ENCODE results near the gene HES1.

DNA sequence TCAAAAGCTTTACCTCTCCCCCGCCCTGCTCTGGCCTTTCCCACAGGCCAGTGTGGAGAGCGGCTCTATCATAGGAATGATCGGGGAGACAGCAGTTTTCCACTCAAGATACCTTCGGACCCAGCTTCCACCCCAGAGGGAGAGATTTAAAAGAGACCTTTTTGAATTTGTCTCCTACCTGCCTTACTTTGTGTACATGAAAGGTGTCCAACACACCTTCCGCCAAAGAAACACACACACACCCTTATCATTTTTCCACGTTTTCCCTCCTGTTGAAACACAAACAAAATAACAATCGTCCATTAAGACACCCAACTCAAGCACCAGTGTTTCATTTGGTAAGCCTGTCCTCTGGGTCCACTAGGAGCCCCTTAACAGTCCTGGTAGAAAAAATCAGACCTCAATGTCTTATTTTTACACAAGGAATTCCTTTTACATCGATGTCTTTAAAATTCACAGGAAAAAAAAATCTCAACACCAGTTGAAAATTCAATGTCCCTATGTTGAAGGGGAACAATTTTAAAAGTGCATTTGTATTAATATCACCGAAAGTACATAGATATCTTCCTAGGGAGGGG, 4.0 kb downstream of the HES1 start:
- TF ChIP-seq POLR2A (IDR thresholded peaks at IDR 0.05): no peak
- TF ChIP-seq, protein P1, sequence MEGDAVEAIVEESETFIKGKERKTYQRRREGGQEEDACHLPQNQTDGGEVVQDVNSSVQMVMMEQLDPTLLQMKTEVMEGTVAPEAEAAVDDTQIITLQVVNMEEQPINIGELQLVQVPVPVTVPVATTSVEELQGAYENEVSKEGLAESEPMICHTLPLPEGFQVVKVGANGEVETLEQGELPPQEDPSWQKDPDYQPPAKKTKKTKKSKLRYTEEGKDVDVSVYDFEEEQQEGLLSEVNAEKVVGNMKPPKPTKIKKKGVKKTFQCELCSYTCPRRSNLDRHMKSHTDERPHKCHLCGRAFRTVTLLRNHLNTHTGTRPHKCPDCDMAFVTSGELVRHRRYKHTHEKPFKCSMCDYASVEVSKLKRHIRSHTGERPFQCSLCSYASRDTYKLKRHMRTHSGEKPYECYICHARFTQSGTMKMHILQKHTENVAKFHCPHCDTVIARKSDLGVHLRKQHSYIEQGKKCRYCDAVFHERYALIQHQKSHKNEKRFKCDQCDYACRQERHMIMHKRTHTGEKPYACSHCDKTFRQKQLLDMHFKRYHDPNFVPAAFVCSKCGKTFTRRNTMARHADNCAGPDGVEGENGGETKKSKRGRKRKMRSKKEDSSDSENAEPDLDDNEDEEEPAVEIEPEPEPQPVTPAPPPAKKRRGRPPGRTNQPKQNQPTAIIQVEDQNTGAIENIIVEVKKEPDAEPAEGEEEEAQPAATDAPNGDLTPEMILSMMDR (IDR thresholded peaks at IDR 0.05): no peak

All from right lobe of liver (tissue), 4 donors.